T-helper 2 cell treated with Interferon-gamma antibody and Interleukin-4, amounts not matched to agents 100 ng/mL and 5 ng/mL, for 36 hours (primary cell): ENCODE data around the gene LYZL2. TPM values are rescaled to one million over a fixed set of nuclear protein-coding genes. Genes with fewer than 3 reads are reported as not detected.
"Not testable (repeated sequence)": the region's sequence is repeated elsewhere in the genome, so short reads cannot be mapped to it uniquely, and the experiment has no call there.

ENCODE experiments used
- intact Hi-C: fragments of 100-400 bp; cut with micrococcal nuclease; formaldehyde crosslinking; loops from one replicate; pipeline ENCODE4 v1.15.1; 2023
- total RNA-seq: library from RNA; stranded (reverse); gene quantifications from 2 replicates; pipeline ENCODE4 v1.2.3, GENCODE V29; 2022

LYZL2 gene
- total RNA-seq, 1 donor from 2014 or later = not detected

- intact Hi-C loops = no loop called here
Observed at GRCh38 chr10:30594077-30594476, 35.5 kb downstream of the LYZL2 start.

GRCh38 chr10:30592770-30593169, 36.8 kb downstream of the LYZL2 start:
- intact Hi-C loops = not testable (repeated sequence)

- intact Hi-C loops = loop anchor here (1.0 to 2.0 kb wide), 5 partner anchors 56 to 593 kb away; no protein-coding TSS in a partner anchor
Observed at GRCh38 chr10:30591249-30591670, 38.3 kb downstream of the LYZL2 start.

- intact Hi-C loops = no loop called here
Observed at GRCh38 chr10:30589441-30589840, 40.1 kb downstream of the LYZL2 start.

- intact Hi-C loops = no loop called here
Observed at GRCh38 chr10:30587522-30588031, 42.0 kb downstream of the LYZL2 start.

GRCh38 chr10:30586828-30587227, 42.7 kb downstream of the LYZL2 start:
- intact Hi-C loops = no loop called here

GRCh38 chr10:30583778-30584415, 45.7 kb downstream of the LYZL2 start:
- intact Hi-C loops = no loop called here

- intact Hi-C loops = no loop called here
Observed at GRCh38 chr10:30581779-30582380, 47.7 kb downstream of the LYZL2 start.

- intact Hi-C loops = no loop called here
Observed at GRCh38 chr10:30580676-30581075, 48.9 kb downstream of the LYZL2 start.

- intact Hi-C loops = no loop called here
Observed at GRCh38 chr10:30580241-30580640, 49.3 kb downstream of the LYZL2 start.

- intact Hi-C loops = no loop called here
Observed at GRCh38 chr10:30579574-30579973, 50.0 kb downstream of the LYZL2 start.

GRCh38 chr10:30577048-30577447, 52.5 kb downstream of the LYZL2 start:
- intact Hi-C loops = no loop called here

GRCh38 chr10:30576641-30577040, 52.9 kb downstream of the LYZL2 start:
- intact Hi-C loops = no loop called here

- intact Hi-C loops = no loop called here
Observed at GRCh38 chr10:30574432-30574796, 55.1 kb downstream of the LYZL2 start.

GRCh38 chr10:30573721-30574431, 55.7 kb downstream of the LYZL2 start:
- intact Hi-C loops = no loop called here

GRCh38 chr10:30565449-30565848, 64.1 kb downstream of the LYZL2 start:
- intact Hi-C loops = no loop called here

GRCh38 chr10:30562787-30563186, 66.8 kb downstream of the LYZL2 start:
- intact Hi-C loops = no loop called here

Other genes with a start within 250 kb of the LYZL2 start
- gene MAP3K8, start 195.6 kb downstream of the LYZL2 start, total RNA-seq = 16.5 and 17.0 TPM in 2 replicates